Upper lobe of left lung (tissue), 4 donors: ENCODE measurements around the gene GLIS1.

Experiments
- CTCF ChIP-seq, 6 experiments: fragments of 450-650 bp in 4 of 6; fragments of 200-600 bp in 2 of 6; sonication (generic) in 2 of 6; IDR thresholded peaks; one replicate each; pipeline ENCODE4 v1.5.1; 2016 to 2019; ENCODE audit warnings: antibody characterized with exemption in 6 of 6
- EP300 ChIP-seq, 4 donors: sonication (generic); formaldehyde crosslinking; IDR thresholded peaks; one replicate each; pipeline ENCODE4 v1.5.1; 2017; ENCODE audit warnings: antibody characterized with exemption in 4 of 4, control low read depth in 2 of 4
- POLR2A ChIP-seq, 4 donors: fragments of 450-650 bp; IDR thresholded peaks; one replicate each; pipeline ENCODE4 v1.5.1; 2016 to 2017; ENCODE audit warnings: antibody characterized with exemption in 4 of 4, mild to moderate bottlenecking in 2 of 4
- POLR2AphosphoS5 ChIP-seq, 2 donors: sonication (generic); formaldehyde crosslinking; IDR thresholded peaks; one replicate each; pipeline ENCODE4 v1.5.1; 2017; ENCODE audit warnings: antibody characterized with exemption in 2 of 2

- TF ChIP-seq CTCF (IDR thresholded peaks at IDR 0.05) (no peak), POLR2A (IDR thresholded peaks at IDR 0.05) (no peak), EP300 (IDR thresholded peaks at IDR 0.05) (no peak), POLR2AphosphoS5 (IDR thresholded peaks at IDR 0.05) (no peak)
Observed at GRCh38 chr1:53689223-53689622, 49.7 kb downstream of the GLIS1 start.
